Left forelimb (tissue), 1 donor: ENCODE measurements around the gene LACRT.

Source experiments
- DNase-seq: peaks from one replicate; pipeline ENCODE4 v3.0.0-alpha.2; 2018; ENCODE audit warnings: low spot score

LACRT gene

DNA sequence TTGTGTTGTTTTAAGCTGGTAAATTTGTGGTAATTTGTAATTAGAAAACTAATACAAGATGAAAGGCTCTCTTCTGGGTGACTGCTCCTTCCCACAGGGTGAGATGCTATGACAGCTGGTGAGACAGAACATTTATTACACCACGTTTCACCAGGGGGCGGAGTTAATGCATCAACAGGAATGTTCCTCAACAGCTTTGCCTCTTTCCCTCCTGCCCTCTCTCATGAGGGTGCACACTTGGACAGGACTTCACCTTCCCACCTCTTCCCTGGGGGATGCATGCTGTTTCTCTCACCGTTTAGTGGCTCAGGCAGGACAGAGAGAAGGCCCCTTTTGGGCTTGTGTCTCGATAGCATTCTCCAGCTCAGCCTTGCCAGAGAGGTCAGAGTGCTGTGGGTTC, 32.9 kb downstream of the LACRT start:
- DNase-seq = no peak

DNA sequence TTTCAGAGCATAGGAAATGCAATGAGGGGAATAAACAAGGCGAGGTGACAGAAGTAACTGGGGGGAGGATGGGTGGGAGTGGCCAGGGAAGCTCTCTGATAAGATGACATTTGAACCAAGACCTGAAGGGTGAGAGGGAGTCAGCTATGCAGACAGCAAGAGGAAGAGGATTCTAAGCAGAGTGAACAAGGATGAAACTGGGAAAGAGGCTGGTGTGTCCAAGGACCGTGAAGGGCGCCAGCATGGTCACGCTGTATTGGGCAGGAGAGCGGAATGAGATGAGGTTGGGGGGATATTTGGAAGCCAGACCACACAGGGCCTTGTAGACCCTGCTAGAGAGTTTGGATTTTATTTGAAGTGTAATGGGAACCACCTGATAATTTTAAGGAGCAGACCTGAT, 35.7 kb downstream of the LACRT start:
- DNase-seq = no peak

DNA sequence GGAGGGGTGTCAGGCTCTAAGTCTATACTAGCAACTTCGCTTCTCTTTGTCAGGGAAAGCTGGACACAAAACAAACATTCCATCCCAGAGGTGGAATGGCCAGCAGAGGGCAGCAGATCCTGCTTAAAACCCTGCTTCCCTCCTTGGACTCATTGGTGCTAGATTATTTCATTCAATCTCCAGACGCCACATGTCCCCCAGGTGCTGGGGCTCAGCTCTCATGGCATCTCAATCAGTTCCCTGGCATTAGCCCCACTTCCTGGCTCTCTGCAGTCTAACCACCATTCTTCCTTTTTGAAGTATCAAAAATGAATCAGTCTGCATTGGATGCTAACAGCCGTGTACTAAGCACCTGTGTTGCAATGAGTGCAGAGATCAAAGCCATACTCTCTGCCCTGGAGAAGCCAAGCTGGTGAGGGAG, 38.2 kb downstream of the LACRT start:
- DNase-seq = no peak

DNA sequence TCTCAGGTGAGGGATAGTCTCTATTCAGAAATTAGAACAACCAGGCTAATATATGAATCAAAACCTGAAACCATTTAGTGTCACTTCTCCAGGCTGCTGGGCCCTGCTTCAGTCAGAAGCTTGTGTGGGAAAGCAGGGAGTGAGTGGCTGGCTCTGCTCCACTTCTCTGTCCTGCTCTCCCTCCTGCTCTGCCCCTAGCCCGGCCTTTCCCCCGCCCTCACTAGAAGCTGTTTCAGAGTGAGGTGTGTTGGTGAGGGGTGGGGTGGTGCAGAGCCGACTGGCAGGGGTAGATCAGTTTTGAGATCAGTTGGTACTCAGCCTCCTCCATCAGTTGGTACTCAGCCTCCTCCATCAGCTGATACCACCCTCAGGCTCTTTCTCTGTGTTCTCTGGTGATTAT, 39.2 kb downstream of the LACRT start:
- DNase-seq = no peak

DNA sequence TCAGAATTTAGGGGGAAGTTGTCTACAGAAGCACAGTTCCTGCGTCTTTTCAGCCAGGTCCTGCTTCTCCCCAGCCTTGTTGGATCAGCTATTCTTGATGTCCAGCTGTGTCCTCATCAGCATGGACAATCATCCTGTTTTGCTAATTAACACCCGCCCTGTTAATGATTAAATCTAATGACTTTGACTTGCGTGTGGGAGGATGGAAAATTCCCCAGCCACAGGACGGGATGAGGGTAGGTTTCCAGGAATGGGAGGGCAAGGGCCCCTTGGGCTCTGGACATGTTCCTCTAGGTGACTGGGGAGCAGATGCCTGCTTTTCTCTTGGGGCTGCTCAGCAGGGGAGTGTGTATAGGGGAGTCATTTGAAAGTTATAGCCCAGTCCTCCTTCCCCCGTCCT, 41.0 kb downstream of the LACRT start:
- DNase-seq = no peak

DNA sequence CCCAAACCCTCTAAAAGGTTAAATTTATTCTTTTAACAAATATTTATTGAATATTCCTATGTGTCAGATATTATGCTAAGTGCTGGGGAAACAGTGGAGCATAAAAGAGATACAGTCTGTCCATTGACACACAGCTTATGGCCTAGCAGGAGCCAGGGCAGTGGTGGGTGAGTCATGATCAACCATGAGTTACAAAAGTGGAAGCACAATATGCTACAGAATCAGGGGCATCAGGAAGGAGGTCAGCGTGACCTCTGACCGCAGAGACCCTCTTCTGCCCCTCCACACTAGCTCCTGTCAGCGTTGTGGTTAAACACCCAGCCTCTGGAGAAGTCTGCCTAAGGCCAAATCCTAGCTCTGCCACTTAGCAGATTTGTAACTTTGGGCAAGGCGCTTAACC, 41.6 kb downstream of the LACRT start:
- DNase-seq = no peak

DNA sequence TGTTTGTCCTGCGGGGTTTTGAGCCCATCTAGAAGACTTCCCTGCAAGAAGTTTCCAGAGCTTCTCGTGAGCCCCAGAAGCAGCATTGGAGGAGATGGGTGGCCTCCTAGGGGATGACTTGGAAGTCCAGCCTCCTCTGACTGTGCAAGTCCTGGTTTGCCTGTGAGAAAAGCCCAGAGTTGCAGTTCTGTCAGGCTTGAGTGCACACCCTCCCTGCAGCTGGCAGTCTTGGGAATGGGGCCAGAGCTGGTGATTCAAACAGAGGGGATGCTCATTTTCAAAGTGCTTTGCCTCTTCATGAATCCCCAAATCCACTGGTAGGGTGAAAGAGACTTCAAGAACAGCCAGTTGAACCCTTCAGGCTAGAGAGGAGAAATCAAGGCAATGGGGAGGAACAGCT, 42.4 kb downstream of the LACRT start:
- DNase-seq = no peak

DNA sequence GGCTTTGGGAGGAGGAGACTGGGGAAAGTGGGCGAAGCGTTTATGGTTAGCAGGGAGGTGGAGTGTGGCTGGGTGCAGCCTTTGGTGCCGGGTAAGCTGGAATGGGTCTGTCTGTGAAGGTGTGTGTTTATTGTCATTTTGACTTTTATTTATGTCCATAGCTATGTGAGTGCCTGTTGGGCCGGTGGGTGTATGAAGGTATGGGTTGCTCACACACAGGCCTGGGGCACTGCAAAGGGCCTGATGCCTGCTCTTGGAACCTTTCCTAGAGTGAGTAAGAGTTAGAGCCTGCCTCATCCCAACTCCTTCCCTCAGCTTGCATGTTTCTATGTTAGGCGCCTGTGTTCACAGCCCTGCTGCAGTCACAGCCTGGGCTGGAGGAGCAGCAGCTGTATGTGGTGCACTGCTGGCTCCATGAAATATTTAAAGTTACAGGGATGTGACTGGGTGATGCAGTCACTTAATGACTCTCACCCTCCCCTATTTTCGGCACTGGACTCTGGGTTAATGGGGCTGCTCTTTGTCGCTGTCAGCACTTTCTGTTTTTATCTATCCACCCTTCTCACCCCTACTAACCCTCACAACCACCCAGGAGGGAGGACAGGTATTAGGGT, 43.6 kb downstream of the LACRT start:
- no peak for DNase-seq

DNA sequence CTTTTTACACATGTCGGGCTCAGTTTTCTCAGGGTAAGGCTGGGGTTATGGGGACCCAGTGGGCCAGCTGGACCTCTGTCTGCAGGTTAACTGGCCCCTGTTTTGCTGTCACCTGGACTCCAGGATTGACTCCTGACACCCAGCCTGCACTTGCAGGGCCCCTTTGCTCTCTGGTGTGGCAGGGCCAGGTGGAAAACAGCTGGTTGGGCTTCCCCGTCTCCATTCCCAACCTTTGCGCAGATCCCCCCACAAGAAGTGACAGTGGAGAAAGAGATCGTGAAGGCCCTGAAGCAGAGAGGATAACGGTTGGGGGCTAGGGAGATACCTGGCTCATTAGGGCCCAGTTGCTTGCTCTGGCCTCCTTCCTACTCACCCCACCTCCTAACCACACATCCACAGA, 44.7 kb downstream of the LACRT start:
- DNase-seq = no peak

DNA sequence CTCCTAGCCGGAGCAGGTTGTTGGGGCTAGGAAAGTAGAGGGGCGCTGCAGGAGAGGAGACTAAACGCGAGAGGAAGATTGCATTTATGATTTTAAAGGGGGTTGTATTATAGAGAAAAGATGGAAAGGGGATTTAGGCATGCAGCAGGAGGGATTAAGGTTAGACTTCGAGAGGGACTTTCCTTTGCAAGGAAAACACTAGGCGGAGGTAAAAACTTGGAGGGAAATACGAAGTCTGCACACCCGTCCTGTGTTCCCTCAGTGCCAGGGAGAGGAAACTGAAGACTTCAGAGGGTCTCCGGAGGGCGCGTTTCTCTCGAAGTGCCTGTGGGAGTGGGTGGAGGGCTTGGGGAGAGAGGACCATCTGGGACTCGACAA, 45.8 kb downstream of the LACRT start:
- DNase-seq = no peak

DNA sequence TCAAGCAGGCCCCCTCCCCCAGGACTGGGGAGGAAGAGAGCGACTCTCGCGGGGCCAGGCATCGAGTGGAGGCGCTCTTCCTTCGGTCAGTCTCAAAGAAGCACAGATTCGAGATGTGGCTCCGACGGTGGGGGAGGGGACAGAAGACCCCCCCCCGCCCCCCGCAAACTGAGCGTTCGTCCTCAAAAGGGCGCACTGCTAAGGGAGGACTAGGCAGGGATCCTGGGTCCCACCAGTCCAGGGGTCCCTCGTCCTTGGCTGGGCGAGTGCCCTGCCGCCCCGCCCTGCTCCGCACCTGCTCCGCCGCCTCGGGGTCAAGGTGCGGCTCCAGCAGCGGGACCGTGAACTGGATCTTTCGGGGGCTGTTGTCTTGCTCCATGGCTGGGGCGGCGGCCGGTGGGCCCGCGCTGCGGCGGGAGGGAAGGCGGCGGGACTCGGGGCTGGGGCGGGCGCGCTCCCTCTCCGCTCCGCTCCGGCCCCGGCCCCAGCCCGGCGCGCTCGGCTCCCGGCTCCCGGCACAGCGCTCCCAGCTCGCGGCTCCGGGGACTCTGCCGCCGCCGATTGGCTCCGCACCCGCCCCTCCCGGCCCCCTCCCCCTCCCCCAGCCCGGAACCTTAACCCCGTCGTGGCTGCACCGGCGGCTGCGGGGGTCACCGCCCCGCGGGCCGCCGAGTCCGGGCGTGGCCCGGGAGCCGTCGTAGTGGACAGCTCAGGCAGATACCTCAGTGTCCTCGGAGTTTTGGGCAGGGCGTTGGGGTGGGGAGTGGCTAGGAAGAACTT, 46.4 kb downstream of the LACRT start, which contains the start of gene PPP1R1A:
Gene PPP1R1A (minus strand): TSS at position 550 of the 780 bp plus-strand sequence. CDS start 171 bp downstream, at position 379.
- DNase-seq = no peak

DNA sequence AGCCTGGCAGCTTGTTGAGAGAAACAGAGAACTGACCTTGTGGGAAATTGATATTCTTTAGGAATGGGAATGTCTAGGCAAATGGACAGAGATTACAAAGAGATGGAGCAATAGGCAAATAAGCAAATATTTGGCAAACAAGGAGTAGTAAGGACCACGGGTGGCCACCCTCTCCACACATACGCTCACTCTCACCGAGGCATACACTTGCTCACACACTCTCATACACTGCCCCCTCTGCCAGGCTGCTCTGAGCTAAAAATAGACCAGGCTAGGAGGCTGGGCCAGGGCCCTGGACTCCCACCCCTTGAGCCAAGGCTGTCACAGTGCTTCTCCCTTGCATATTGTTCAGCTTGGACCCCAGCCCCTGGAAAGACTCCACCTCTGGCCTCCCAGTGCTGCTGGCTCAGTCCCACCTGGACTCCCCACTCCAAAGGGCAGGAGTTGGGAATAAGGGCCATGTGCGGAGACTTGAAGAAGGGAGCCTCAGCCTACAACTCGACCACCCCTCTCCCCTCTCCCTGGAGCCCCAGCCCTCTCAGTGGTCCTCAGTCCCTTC, 47.3 kb downstream of the LACRT start:
- no peak for DNase-seq

DNA sequence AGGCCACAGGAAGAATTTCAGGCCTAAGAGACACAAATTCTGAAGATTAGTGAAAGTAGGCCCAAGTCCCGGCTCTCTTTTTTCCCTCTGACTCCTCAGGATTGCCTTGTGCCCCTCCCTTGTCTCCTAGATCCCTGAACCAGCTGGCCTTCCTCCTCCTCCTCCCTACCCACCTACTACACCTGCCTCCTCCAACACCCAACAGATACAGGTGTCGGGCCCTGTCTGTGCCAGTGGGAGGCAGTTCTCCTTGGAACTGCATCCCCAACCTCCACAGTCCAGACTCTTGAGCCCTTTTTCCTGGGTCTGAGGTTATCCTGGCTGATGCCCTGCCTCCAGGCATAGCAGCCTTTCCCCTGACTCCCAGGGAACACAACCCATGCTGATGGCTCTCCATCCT, 48.1 kb downstream of the LACRT start:
- DNase-seq = no peak

DNA sequence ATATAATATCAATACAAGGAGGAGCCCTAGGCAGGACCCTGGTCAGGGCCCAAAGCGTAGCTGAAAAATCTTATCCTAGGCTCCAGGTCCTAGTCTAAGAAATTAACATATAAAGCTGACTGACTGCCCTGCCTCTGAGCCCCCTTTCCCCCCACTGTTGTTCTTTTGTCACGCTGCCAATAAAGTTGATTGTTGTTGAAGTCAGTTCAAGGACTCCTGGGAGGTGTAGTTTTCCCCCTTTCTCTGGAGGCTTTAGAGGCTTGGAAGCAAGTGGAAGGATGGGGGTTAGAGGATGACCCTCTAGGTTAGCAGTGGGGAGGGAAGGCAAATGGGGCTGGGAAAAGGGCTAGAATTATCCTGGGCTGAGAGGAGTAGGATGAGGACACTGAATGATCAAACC, 49.5 kb downstream of the LACRT start:
- no peak for DNase-seq

DNA sequence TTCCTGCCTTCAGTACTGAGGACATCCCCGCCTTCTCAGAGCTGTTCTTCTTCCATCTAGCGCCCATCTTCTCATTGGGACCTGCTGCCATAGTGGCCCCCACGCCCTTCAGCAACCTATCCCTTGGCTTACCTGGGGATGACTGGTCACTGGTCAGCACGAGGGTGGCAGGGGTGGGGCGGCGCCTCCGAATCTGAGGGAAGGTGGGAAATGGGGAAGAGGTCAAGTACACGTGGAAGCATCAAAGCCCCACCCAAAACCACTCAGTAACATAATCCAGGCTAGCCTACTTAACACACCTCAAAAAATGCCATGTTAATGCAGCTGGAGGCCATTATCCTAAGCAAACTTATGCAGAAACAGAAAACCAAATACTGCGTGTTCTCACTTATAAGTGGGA, 50.6 kb downstream of the LACRT start:
- no peak for DNase-seq

DNA sequence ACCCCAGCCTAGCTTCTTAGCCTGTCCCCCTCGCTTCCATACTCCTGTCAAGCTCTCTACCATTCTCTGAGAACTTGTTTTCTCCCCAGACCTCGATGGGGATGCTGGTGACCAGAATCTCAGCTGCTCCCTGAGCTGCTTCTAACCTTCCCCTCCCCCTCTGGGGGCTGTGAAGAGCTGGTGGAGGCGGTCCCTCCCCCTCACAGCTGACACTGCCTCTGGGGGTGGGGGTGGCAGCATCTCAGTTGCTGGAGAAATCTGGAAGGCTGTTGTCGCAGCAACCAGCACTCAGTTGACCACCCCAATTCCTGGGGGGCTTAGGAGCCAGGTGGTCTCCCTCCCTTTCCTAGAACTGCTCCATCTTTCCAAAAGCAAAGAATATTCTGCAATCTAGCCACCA, 51.0 kb downstream of the LACRT start:
- DNase-seq = no peak

DNA sequence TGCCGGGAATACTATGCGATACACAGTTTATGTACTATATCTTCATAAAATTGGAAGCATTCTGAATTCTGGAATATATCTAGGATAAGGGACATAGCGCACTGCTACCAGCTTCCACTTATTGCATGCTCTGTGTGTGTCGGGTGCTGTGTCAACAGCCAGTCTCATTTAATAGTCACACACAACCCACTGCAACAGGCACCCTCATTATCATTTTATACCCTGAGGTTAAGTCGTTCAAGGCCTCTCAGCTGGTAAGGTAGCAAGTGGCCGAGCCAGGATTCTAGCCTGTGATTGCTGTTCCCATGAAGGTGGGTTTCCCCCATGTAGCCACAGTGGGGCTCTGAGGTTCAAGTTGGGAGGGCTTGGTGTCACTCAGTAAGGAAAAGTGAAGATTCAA, 53.3 kb downstream of the LACRT start:
- DNase-seq = no peak
